HepG2 (cell line): Measurements from ENCODE around the gene PTPN3. TPM values are rescaled to one million over a fixed set of nuclear protein-coding genes. Genes with fewer than 3 reads are reported as not detected.

Experiments
- BATF2 ChIP-seq: sonication (generic); formaldehyde crosslinking; IDR thresholded peaks from 2 replicates; pipeline ENCODE4 v1.8.0; 2022; ENCODE audit warnings: mild to moderate bottlenecking, missing genetic modification reagents, moderate library complexity
- GABPA ChIP-seq, 2 experiments: IDR thresholded peaks; 2 replicates each; pipeline ENCODE4 v1.6.1; 2011 to 2016; ENCODE audit warnings: low read depth in 2 of 2, low read length in 1 of 2, missing biosample characterization in 1 of 2, missing genetic modification characterization in 1 of 2
- TRAFD1 ChIP-seq: sonication (generic); formaldehyde crosslinking; IDR thresholded peaks from 2 replicates; pipeline ENCODE4 v1.5.1; 2020; ENCODE audit warnings: missing genetic modification reagents, mild to moderate bottlenecking, borderline replicate concordance
- ZNF143 ChIP-seq: sonication (generic); formaldehyde crosslinking; IDR thresholded peaks from 2 replicates; pipeline ENCODE4 v1.4.0; 2020; ENCODE audit warnings: missing genetic modification reagents
- ZNF407 ChIP-seq: sonication (generic); formaldehyde crosslinking; IDR thresholded peaks from one replicate; pipeline ENCODE4 v1.5.1; 2020; ENCODE audit warnings: mild to moderate bottlenecking, missing genetic modification reagents; ENCODE audit errors: not compliant biosample characterization
- ZNF615 ChIP-seq: sonication (generic); formaldehyde crosslinking; IDR thresholded peaks from 2 replicates; pipeline ENCODE4 v1.5.0; 2020; ENCODE audit warnings: mild to moderate bottlenecking, missing genetic modification reagents, borderline replicate concordance
- ZNF687 ChIP-seq: sonication (generic); formaldehyde crosslinking; IDR thresholded peaks from 2 replicates; pipeline ENCODE4 v1.5.1; 2020; ENCODE audit warnings: mild to moderate bottlenecking, missing genetic modification reagents, moderate library complexity
- polyA plus RNA-seq, 8 experiments: library from polyadenylated mRNA; depleted of rRNA in 3 of 8; stranded (reverse) in 7 of 8; unstranded in 1 of 8; fragments of >200 nt; fragmentation: Illumina TruSeq in 4 of 8; extraction: Trizol in 4 of 8; gene quantifications; 2 replicates each; pipeline versions ENCODE4 v1.2.1 to v1.2.3, GENCODE V29; 2011 to 2016; ENCODE audit warnings: low read depth in 4 of 8, missing spikeins in 1 of 8, mixed read lengths in 1 of 8; ENCODE audit not compliant: insufficient read depth in 1 of 8
- total RNA-seq, 5 experiments: library from RNA; depleted of rRNA; stranded (reverse); fragments of >200 nt; fragmentation: Illumina TruSeq; extraction: Trizol; gene quantifications; 2 replicates each; pipeline ENCODE4 v1.2.3, GENCODE V29; 2016; ENCODE audit warnings: low read depth in 1 of 5
- TF ChIP-seq, protein P1 (sequence below): sonication (generic); formaldehyde crosslinking; IDR thresholded peaks from 2 replicates; pipeline ENCODE4 v1.8.0; 2022; ENCODE audit warnings: mild to moderate bottlenecking, missing genetic modification reagents; ENCODE audit not compliant: insufficient replicate concordance

PTPN3 gene
- total and polyA plus RNA-seq, 2 of the 13 experiments (the other 11 are each of a cell fraction or from before 2014, with no cell fraction given), result 5.6 to 20.5 TPM

DNA sequence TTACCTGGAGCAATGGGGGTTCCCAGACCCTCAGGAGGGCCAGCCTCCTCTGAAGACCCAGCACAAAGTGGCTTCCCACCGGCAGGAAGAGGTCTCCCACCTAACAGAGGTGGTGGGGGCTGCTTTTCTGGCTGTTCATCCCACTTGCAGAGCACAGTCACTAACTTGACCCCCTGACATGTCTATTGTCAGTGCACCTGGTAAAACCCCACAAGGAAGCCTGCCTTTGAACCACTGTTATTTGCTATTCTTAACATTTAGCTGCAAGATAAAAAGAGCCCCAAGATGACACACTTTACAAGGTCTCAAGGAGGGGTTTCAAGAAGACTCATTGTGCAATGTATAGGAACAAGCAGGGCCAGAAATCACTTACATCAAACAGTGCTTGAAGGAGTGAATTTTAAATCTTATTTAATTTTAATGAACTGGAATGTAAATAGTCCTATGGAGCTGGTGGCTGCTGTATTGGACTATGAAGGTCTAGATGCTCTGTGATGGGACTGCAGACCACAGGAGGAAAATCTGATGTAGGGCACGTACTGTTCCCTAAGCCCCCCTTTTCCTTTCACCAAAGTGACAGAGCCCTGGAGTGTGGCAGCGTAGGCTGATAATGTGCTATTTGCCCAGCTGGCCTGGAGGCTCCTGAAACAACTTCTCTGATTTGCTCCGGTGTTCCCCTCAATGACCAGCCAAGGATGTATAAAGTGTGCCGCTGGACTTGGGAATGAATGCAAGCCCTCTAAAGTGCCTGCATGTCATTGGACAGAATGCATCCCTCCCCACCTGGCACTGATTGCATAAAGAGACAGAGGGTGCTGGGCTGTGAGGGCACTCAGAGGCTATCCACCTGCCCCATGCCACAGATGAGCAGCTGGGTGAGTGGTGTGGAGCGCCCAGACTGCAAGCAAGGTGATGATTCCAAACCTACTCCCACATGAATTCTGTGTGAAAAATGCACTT lies 80.2 kb downstream of the PTPN3 start (continued):
- TF ChIP-seq ZNF407 (no peak), BATF2 (CRISPR knock-in tag) (no peak), ZNF687 (CRISPR knock-in tag) (no peak), ZNF143 (CRISPR knock-in tag) (no peak), TRAFD1 (CRISPR knock-in tag) (no peak), ZNF615 (CRISPR knock-in tag) (no peak), GABPA (IDR thresholded peaks at IDR 0.05; ENCODE audit: low read depth, low read length) (no peak), GABPA (CRISPR knock-in tag; IDR thresholded peaks at IDR 0.05; ENCODE audit: low read depth) (no peak)
- TF ChIP-seq, protein P1, sequence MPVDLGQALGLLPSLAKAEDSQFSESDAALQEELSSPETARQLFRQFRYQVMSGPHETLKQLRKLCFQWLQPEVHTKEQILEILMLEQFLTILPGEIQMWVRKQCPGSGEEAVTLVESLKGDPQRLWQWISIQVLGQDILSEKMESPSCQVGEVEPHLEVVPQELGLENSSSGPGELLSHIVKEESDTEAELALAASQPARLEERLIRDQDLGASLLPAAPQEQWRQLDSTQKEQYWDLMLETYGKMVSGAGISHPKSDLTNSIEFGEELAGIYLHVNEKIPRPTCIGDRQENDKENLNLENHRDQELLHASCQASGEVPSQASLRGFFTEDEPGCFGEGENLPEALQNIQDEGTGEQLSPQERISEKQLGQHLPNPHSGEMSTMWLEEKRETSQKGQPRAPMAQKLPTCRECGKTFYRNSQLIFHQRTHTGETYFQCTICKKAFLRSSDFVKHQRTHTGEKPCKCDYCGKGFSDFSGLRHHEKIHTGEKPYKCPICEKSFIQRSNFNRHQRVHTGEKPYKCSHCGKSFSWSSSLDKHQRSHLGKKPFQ, result no peak
